NCI-H146 treated with DMSO at 0.1 percent for 48 hours (cell line): ENCODE measurements around the gene PRKG2.

ENCODE experiments used
- DNase-seq: peaks from one replicate; lab custom pipeline; 2025; ENCODE audit not compliant: unreplicated experiment; lab: John Stamatoyannopoulos, UW

Gene PRKG2

DNA sequence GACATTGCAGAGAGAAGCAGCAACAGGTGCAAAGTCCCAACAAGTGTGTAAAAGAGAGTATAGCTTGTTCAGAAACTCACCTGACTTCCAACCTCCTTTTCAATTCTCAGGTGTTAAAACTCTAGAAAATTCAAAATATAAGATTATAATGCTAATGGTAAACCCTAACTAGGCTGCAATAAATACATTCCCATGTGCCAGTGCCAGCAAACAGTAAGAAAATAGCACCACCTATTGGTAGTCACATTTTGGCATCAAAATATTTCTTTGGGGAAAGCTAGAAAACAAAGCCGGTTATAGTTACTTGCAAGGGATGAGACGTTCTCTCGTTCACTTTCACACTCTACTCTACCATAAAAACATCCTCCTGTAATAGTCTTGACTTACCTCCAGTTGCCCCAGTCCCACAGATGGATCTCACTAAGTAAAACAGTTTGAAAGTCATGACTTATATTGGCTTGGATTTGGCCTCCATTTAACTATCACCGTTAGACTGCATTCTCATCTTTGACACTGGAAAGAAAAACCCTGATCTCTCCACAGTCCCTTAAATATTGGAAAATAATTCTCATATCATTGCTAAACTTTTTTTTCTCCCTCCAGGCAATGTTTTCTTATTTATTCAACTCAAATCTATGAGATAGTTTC lies 174.9 kb downstream of the PRKG2 start:
- peak; percentile 11 for DNase-seq

GRCh38 chr4:81039351-81039972 lies 175.6 kb downstream of the PRKG2 start:
- DNase-seq: no peak

GRCh38 chr4:81038636-81039350 lies 176.2 kb downstream of the PRKG2 start:
- DNase-seq: no peak
